OCI-LY1 (cell line): Measurements from ENCODE around the gene TADA1.
A peak's percentile ranks its signal among the peaks of the same experiment; 100 is the strongest.

Source experiments
- EZH2 ChIP-seq: fragments of 200-600 bp; sonication (generic), shearing (Covaris generic); IDR thresholded peaks from 2 replicates; pipeline ENCODE4 v1.8.0; 2017; ENCODE audit warnings: borderline replicate concordance, mixed run types, mild to moderate bottlenecking, antibody characterized with exemption, low read length, moderate library complexity, mixed read lengths
- TF ChIP-seq, protein P1 (sequence below): fragments of 200-600 bp; sonication (generic), shearing (Covaris generic); IDR thresholded peaks from 2 replicates; pipeline ENCODE4 v1.5.1; 2017; ENCODE audit warnings: mild to moderate bottlenecking, antibody characterized with exemption, low read length, moderate library complexity, mixed read lengths

DNA sequence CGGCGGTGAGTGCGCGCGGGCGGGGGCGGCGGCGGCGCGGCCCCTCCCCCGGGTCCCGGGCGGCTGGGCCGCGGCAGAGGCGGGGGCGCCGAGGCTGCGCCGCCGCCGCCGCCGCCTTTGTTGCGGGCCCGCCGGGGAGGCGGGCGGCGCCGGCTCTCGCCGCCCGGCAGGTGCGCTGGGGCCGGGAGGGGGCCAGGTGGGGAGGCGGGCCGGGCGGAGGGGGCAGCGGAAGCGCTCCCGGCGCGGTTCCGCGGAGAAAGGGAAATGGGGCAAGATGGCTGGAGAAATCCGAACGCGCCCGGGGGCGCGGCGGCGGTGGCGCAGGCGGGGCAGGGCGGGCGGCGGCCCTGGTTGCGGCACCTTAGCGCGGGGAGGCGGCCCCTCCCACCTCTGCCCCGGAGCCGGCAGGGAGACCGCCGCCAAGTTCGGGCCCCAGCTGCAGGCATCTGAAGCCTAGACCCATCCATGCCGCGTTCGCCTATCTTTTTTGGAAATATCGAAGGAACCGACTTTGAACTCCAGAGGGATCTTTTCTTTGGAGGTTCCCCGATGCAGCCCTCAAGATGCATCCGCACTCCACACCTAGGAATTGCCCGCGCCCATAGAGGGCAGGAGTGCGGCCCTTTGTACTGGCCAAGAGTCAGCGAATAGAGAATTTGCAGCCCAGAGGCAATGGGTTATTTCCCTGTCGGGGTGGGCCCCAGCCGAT, 36.3 kb downstream of the TADA1 start:
- TF ChIP-seq, protein P1, sequence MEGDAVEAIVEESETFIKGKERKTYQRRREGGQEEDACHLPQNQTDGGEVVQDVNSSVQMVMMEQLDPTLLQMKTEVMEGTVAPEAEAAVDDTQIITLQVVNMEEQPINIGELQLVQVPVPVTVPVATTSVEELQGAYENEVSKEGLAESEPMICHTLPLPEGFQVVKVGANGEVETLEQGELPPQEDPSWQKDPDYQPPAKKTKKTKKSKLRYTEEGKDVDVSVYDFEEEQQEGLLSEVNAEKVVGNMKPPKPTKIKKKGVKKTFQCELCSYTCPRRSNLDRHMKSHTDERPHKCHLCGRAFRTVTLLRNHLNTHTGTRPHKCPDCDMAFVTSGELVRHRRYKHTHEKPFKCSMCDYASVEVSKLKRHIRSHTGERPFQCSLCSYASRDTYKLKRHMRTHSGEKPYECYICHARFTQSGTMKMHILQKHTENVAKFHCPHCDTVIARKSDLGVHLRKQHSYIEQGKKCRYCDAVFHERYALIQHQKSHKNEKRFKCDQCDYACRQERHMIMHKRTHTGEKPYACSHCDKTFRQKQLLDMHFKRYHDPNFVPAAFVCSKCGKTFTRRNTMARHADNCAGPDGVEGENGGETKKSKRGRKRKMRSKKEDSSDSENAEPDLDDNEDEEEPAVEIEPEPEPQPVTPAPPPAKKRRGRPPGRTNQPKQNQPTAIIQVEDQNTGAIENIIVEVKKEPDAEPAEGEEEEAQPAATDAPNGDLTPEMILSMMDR, result peak; percentile 29; the same call in 1 of the 2 replicates
- TF ChIP-seq EZH2, result no peak
